GM23338 (cell line): ENCODE measurements around the gene SCN2A. TPM values are rescaled to one million over a fixed set of nuclear protein-coding genes. Genes with fewer than 3 reads are reported as not detected.

Source experiments
- ATAC-seq: fragments of 200-7000 bp; cut with Tn5 transposase; 3 replicates; pipeline ENCODE4 v1.9.1; 2020
- DNase-seq: peaks from one replicate; pipeline ENCODE4 v3.0.0-alpha.2; 2015; ENCODE audit warnings: low spot score
- H2AFZ ChIP-seq: fragments of 200-600 bp; sonication (generic); 2 replicates; pipeline ENCODE4 v1.8.0; 2016; ENCODE audit warnings: antibody characterized with exemption, mild to moderate bottlenecking, moderate library complexity
- H3F3A ChIP-seq: fragments of 200-600 bp; sonication (generic); replicated peaks from 2 replicates; pipeline ENCODE4 v1.8.0; 2017; ENCODE audit warnings: antibody characterized with exemption, mixed run types, low read depth
- H3K27ac ChIP-seq: fragments of 200-600 bp; sonication (generic); 2 replicates; pipeline ENCODE4 v1.6.1; 2016; ENCODE audit warnings: low read depth
- H3K27me3 ChIP-seq: fragments of 200-600 bp; sonication (generic); 2 replicates; pipeline ENCODE4 v1.8.0; 2016; ENCODE audit warnings: mild to moderate bottlenecking, mixed run types, moderate library complexity; ENCODE audit not compliant: insufficient read depth
- H3K36me3 ChIP-seq: fragments of 200-600 bp; sonication (generic); 2 replicates; pipeline ENCODE4 v1.8.0; 2016; ENCODE audit warnings: mild to moderate bottlenecking; ENCODE audit not compliant: insufficient read depth
- H3K4me1 ChIP-seq: fragments of 200-600 bp; sonication (generic); 2 replicates; pipeline ENCODE4 v1.8.0; 2016; ENCODE audit warnings: mild to moderate bottlenecking, moderate library complexity; ENCODE audit not compliant: insufficient read depth
- H3K4me2 ChIP-seq: fragments of 200-600 bp; sonication (generic); 2 replicates; pipeline ENCODE4 v1.7.1; 2017; ENCODE audit warnings: mixed run types
- H3K4me3 ChIP-seq: fragments of 200-600 bp; sonication (generic); 2 replicates; pipeline ENCODE4 v1.6.1; 2016; ENCODE audit warnings: mixed run types
- H3K79me2 ChIP-seq: fragments of 200-600 bp; sonication (generic); replicated peaks from 2 replicates; pipeline ENCODE4 v1.8.0; 2017; ENCODE audit warnings: mild to moderate bottlenecking; ENCODE audit not compliant: insufficient read depth
- H3K9me2 ChIP-seq: fragments of 200-600 bp; sonication (generic); 2 replicates; pipeline ENCODE4 v1.8.0; 2017; ENCODE audit not compliant: insufficient read depth
- H4K20me1 ChIP-seq: fragments of 200-600 bp; sonication (generic); replicated peaks from 2 replicates; pipeline ENCODE4 v1.8.0; 2017; ENCODE audit warnings: mild to moderate bottlenecking; ENCODE audit not compliant: insufficient read depth
- H3K27ac Mint-ChIP-seq: 2 replicates; pipeline ENCODE4 v1.8.0; 2020; ENCODE audit warnings: inconsistent platforms, mild to moderate bottlenecking, moderate library complexity, mixed read lengths
- H3K27me3 Mint-ChIP-seq: 3 replicates; pipeline ENCODE4 v1.8.0; 2022; ENCODE audit warnings: low read depth, mild to moderate bottlenecking, moderate library complexity, mixed read lengths, inconsistent platforms; ENCODE audit not compliant: insufficient read depth, poor library complexity
- H3K36me3 Mint-ChIP-seq: 3 replicates; pipeline ENCODE4 v1.8.0; 2021; ENCODE audit warnings: low read depth, mild to moderate bottlenecking, inconsistent platforms, moderate library complexity, mixed read lengths
- H3K4me1 Mint-ChIP-seq: 3 replicates; pipeline ENCODE4 v1.8.0; 2020; ENCODE audit warnings: mild to moderate bottlenecking, inconsistent platforms, mixed read lengths
- H3K4me3 Mint-ChIP-seq: 3 replicates; pipeline ENCODE4 v1.8.0; 2021; ENCODE audit warnings: moderate library complexity, mild to moderate bottlenecking, inconsistent platforms, mixed read lengths
- H3K9me3 Mint-ChIP-seq: 3 replicates; pipeline ENCODE4 v1.8.0; 2020; ENCODE audit warnings: moderate library complexity, mild to moderate bottlenecking, inconsistent platforms, mixed read lengths
- CREB1 ChIP-seq: fragments of 250-450 bp; sonication (Bioruptor Pico); IDR thresholded peaks from 2 replicates; pipeline ENCODE4 v1.5.0; 2020; ENCODE audit warnings: low read depth, mild to moderate bottlenecking, moderate library complexity
- CTCF ChIP-seq, 2 experiments: fragments of 200-600 bp in 1 of 2; sonication (generic) in 1 of 2; conservative IDR thresholded peaks; 2 replicates each; pipeline versions ENCODE4 v1.5.1 to v1.6.1; 2016 to 2017; ENCODE audit warnings: antibody characterized with exemption in 2 of 2, low read depth in 2 of 2, mild to moderate bottlenecking in 2 of 2, moderate library complexity in 1 of 2
- ETS1 ChIP-seq: IDR thresholded peaks from 2 replicates; pipeline ENCODE4 v1.6.1; 2016; ENCODE audit warnings: antibody characterized with exemption
- EZH2 ChIP-seq: fragments of 200-600 bp; sonication (generic); IDR thresholded peaks from one replicate; pipeline ENCODE4 v1.8.0; 2017; ENCODE audit warnings: antibody characterized with exemption, mild to moderate bottlenecking, low read depth; ENCODE audit not compliant: unreplicated experiment
- EZH2phosphoT487 ChIP-seq: fragments of 200-600 bp; sonication (generic); IDR thresholded peaks from one replicate; pipeline ENCODE4 v1.8.1; 2018; ENCODE audit warnings: antibody characterized with exemption; ENCODE audit not compliant: unreplicated experiment
- JUNB ChIP-seq: IDR thresholded peaks from one replicate; pipeline ENCODE4 v1.6.1; 2016; ENCODE audit warnings: antibody characterized with exemption; ENCODE audit not compliant: unreplicated experiment
- NANOG ChIP-seq: IDR thresholded peaks from 2 replicates; pipeline ENCODE4 v1.6.1; 2016; ENCODE audit warnings: antibody characterized with exemption, borderline replicate concordance
- POLR2AphosphoS5 ChIP-seq: IDR thresholded peaks from 2 replicates; pipeline ENCODE4 v1.6.1; 2016; ENCODE audit warnings: antibody characterized with exemption, low read depth
- REST ChIP-seq: IDR thresholded peaks from one replicate; pipeline ENCODE4 v1.6.1; 2018; ENCODE audit warnings: antibody characterized with exemption; ENCODE audit not compliant: unreplicated experiment
- STAT1 ChIP-seq: IDR thresholded peaks from one replicate; pipeline ENCODE4 v1.6.1; 2016; ENCODE audit warnings: antibody characterized with exemption; ENCODE audit not compliant: unreplicated experiment
- ZNF114 ChIP-seq: fragments of 250-450 bp; sonication (Bioruptor Pico); IDR thresholded peaks from 2 replicates; pipeline ENCODE4 v1.5.0; 2020; ENCODE audit warnings: mild to moderate bottlenecking, moderate library complexity
- ZNF331 ChIP-seq: fragments of 250-450 bp; sonication (Bioruptor Pico); IDR thresholded peaks from 2 replicates; pipeline ENCODE4 v1.5.0; 2020; ENCODE audit warnings: low read depth, mild to moderate bottlenecking, moderate library complexity
- ZNF462 ChIP-seq: fragments of 250-450 bp; sonication (Bioruptor Pico); IDR thresholded peaks from 2 replicates; pipeline ENCODE4 v1.5.0; 2020; ENCODE audit warnings: mild to moderate bottlenecking, moderate library complexity
- polyA plus RNA-seq: library from polyadenylated mRNA; unstranded; fragments of >200 nt; fragmentation: Nextera tagmentation; extraction: Ambion mirVana; gene quantifications from 2 replicates; pipeline ENCODE4 v1.2.1, GENCODE V29; 2016
- total RNA-seq: library from RNA; depleted of rRNA; stranded (reverse); fragments of >200 nt; shearing (Covaris generic); gene quantifications from 2 replicates; pipeline ENCODE4 v1.2.3, GENCODE V29; 2014

Gene SCN2A
- total and polyA plus RNA-seq, 2 experiments from 2014 or later: 0.45 to 0.52 TPM

GRCh38 chr2:165208094-165208493 is 31.1 kb upstream of the SCN2A start:
- Mint-ChIP-seq H3K27ac (no peak overlapping the region), H3K36me3 (no peaks in the 10 kb centered on the region), H3K9me3 (no peaks in the 10 kb centered on the region), H3K4me3 (no peak overlapping the region), H3K27me3 (peaks cover 2% of the 10 kb centered on the region), H3K4me1 (peaks cover 13% of the 10 kb centered on the region)
- no peaks in the 10 kb centered on the region for H3K27me3 ChIP-seq
- H3K4me3 ChIP-seq: no peak overlapping the region
- no peak overlapping the region for H2AFZ ChIP-seq
- DNase-seq: no peak
- no peaks in the 10 kb centered on the region for H3K79me2 ChIP-seq
- H3F3A ChIP-seq: no peaks in the 10 kb centered on the region
- no peaks in the 10 kb centered on the region for H3K4me1 ChIP-seq
- TF ChIP-seq EZH2 (no peak), REST (no peak), CREB1 (CRISPR knock-in tag) (no peak), EZH2phosphoT487 (no peak), STAT1 (no peak), ZNF462 (CRISPR knock-in tag) (no peak), JUNB (no peak), NANOG (no peak), ZNF331 (CRISPR knock-in tag) (no peak), POLR2AphosphoS5 (no peak), ETS1 (no peak), ZNF114 (no peak), CTCF (conservative IDR thresholded peaks at IDR 0.05; ENCODE audit: low read depth in 2 of 2) (no peak)
- H4K20me1 ChIP-seq: no peaks in the 10 kb centered on the region
- no peak overlapping the region for H3K27ac ChIP-seq
- no peak for ATAC-seq
- no peaks in the 10 kb centered on the region for H3K36me3 ChIP-seq
- no peaks in the 10 kb centered on the region for H3K9me2 ChIP-seq
- H3K4me2 ChIP-seq: no peak overlapping the region
